Suprapubic skin (tissue), 4 donors: Measurements from ENCODE around the gene SPRYD3. TPM values are rescaled to one million over a fixed set of nuclear protein-coding genes. Genes with fewer than 3 reads are reported as not detected.

Experiments used
- DNase-seq, 2 donors: peaks; one replicate each; pipeline ENCODE4 v3.0.0-alpha.2; 2019; ENCODE audit warnings: low spot score in 2 of 2
- H3K27ac ChIP-seq: fragments of 200-600 bp; sonication (generic); one replicate; pipeline ENCODE4 v1.5.1; 2019
- H3K27me3 ChIP-seq: fragments of 200-600 bp; sonication (generic); one replicate; pipeline ENCODE4 v1.5.1; 2019
- H3K36me3 ChIP-seq: fragments of 200-600 bp; sonication (generic); one replicate; pipeline ENCODE4 v1.5.1; 2019
- H3K4me1 ChIP-seq: fragments of 200-600 bp; sonication (generic); one replicate; pipeline ENCODE4 v1.5.1; 2019
- H3K4me3 ChIP-seq: fragments of 200-600 bp; sonication (generic); one replicate; pipeline ENCODE4 v1.5.1; 2019; ENCODE audit warnings: mild to moderate bottlenecking
- H3K9me3 ChIP-seq: fragments of 200-600 bp; sonication (generic); one replicate; pipeline ENCODE4 v1.5.1; 2019
- EP300 ChIP-seq: sonication (generic); formaldehyde crosslinking; IDR thresholded peaks from one replicate; pipeline ENCODE4 v1.6.1; 2017; ENCODE audit warnings: antibody characterized with exemption
- POLR2A ChIP-seq, 2 donors: fragments of 450-650 bp; IDR thresholded peaks; one replicate each; pipeline ENCODE4 v1.6.1; 2017; ENCODE audit warnings: antibody characterized with exemption in 2 of 2, mild to moderate bottlenecking in 2 of 2, moderate library complexity in 2 of 2
- POLR2AphosphoS5 ChIP-seq, 3 donors: sonication (generic); formaldehyde crosslinking; IDR thresholded peaks; one replicate each; pipeline ENCODE4 v1.6.1; 2017; ENCODE audit warnings: antibody characterized with exemption in 3 of 3
- WGBS: methylation state at CpG from one replicate; pipeline ENCODE4 v1.1.5; 2018; 5-methylcytosine and 5-hydroxymethylcytosine counted together
- total RNA-seq, 4 donors: library from RNA; depleted of rRNA; stranded (reverse); fragments of >200 nt; gene quantifications; one replicate each; pipeline ENCODE4 v1.1.0, GENCODE V29; 2016
- TF ChIP-seq, protein P1 (sequence below), 2 donors: fragments of 200-600 bp in 1 of 2; fragments of 450-650 bp in 1 of 2; sonication (generic) in 1 of 2; IDR thresholded peaks; one replicate each; pipeline ENCODE4 v1.5.1; 2016 to 2019; ENCODE audit warnings: antibody characterized with exemption in 2 of 2, mild to moderate bottlenecking in 1 of 2, moderate library complexity in 1 of 2

Gene SPRYD3
- total RNA-seq, 4 donors from 2014 or later = 26.4 to 44.0 (median 34.4) TPM

DNA sequence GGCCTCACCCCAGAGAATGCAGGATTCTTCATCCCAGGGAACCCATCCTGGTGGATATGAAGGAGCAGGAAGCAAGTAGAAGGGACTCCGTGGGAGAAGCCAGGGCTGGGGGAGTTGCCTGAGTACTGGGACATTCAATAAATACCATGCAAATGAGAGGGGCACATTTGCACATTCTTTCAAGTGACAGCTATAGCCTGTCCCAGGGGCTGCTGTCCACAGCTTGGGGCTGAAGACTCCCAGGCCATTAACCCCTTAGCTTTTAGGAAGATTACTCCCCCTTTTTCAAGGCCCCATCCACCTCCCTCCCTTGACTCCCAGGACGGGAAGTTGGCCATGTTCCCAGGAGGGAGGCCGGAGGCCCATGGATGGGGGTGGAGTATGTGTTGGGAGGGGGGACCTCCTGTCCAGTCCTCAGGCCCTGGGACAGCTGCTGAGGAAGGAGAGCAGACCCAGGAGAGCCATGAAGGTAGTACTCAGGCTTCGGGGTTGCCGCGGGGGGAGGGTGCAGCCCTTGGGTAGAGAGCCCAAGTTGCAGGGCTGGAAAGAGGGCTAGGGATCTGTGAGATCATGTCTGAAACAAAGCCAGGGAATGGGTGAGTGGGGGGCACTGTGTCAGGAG, 30.3 kb downstream of the SPRYD3 start:
- DNase-seq = peak in 1 of 2 donors; percentile 81
- H3K9me3 ChIP-seq = no peaks in the 10 kb centered on the region
- H3K4me3 ChIP-seq = peak overlapping the region; percentile 74
- peak overlapping the region; percentile 99 for H3K27ac ChIP-seq
- WGBS = 12% methylated on average over 6 of the region's 6 CpGs
- no peaks in the 10 kb centered on the region for H3K36me3 ChIP-seq
- H3K27me3 ChIP-seq = no peaks in the 10 kb centered on the region
- H3K4me1 ChIP-seq = peaks cover 83% of the 10 kb centered on the region
- TF ChIP-seq POLR2AphosphoS5 (IDR thresholded peaks at IDR 0.05) = no peak
- TF ChIP-seq POLR2A (IDR thresholded peaks at IDR 0.05) = no peak
- TF ChIP-seq, protein P1, sequence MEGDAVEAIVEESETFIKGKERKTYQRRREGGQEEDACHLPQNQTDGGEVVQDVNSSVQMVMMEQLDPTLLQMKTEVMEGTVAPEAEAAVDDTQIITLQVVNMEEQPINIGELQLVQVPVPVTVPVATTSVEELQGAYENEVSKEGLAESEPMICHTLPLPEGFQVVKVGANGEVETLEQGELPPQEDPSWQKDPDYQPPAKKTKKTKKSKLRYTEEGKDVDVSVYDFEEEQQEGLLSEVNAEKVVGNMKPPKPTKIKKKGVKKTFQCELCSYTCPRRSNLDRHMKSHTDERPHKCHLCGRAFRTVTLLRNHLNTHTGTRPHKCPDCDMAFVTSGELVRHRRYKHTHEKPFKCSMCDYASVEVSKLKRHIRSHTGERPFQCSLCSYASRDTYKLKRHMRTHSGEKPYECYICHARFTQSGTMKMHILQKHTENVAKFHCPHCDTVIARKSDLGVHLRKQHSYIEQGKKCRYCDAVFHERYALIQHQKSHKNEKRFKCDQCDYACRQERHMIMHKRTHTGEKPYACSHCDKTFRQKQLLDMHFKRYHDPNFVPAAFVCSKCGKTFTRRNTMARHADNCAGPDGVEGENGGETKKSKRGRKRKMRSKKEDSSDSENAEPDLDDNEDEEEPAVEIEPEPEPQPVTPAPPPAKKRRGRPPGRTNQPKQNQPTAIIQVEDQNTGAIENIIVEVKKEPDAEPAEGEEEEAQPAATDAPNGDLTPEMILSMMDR (IDR thresholded peaks at IDR 0.05) = no peak
- TF ChIP-seq EP300 = no peak

- Histone ChIP-seq H3K9me3 (no peaks in the 10 kb centered on the region), H3K4me1 (peaks cover 83% of the 10 kb centered on the region), H3K27ac (peak overlapping the region; percentile 99), H3K36me3 (no peaks in the 10 kb centered on the region), H3K27me3 (no peaks in the 10 kb centered on the region), H3K4me3 (peak overlapping the region; percentile 74)
- DNase-seq = no peak
- 29% methylated on average over 9 of the region's 10 CpGs for WGBS
- TF ChIP-seq POLR2AphosphoS5 (IDR thresholded peaks at IDR 0.05) (peak in 1 of 3 donors; percentile 21), POLR2A (IDR thresholded peaks at IDR 0.05) (no peak)
Measured at GRCh38 chr12:53048033-53048779, 31.0 kb downstream of the SPRYD3 start.

DNA sequence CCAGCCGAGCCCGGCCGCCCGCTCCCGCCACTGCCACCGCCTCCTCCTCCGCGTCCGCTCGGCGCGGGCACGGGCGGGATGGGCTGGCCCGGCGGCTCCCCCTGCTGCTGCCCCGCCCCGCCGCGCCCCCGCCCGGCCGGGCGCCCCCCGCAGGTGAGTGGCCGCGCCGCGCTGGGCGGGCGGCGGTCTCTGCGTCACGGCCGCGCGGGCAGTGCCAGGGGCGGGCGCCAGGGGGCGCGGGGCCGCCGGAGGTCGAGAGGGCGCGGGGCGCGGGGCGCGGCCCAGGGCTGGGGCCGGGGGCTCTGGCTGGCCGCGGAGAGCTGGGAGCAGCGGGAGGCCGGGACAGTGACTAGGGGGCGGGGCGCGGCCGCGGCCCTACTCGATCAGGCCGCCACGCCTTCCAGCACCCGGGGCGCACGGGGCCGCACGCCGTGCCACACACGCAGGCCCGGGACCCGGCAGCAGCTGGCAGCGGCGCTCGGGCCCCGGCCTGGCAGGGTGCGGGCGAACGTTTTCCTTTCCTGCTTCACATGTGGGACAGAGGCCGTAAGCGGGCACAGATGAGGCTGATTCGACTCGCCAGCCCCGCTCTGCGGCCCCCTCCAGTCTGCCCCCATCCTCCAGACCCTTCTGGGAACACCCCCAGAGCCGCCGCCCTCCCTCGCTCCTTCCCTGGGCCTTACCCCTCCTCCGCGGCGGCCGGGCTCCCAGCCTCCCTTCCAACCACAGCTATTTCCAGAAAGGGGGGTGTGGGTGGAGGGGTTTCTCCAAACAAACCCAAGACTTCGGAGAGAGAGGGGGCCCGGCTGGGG, 31.8 kb downstream of the SPRYD3 start:
- Histone ChIP-seq H3K27ac (peak overlapping the region; percentile 99), H3K9me3 (no peaks in the 10 kb centered on the region), H3K4me1 (peaks cover 80% of the 10 kb centered on the region), H3K27me3 (no peaks in the 10 kb centered on the region), H3K4me3 (peak overlapping the region; percentile 74), H3K36me3 (peaks cover 4% of the 10 kb centered on the region)
- no peak for TF ChIP-seq EP300
- peak in 1 of 3 donors; percentile 46 for TF ChIP-seq POLR2AphosphoS5 (IDR thresholded peaks at IDR 0.05)
- peak in 1 of 2 donors; percentile 59 for TF ChIP-seq POLR2A (IDR thresholded peaks at IDR 0.05)
- TF ChIP-seq, protein P1 (IDR thresholded peaks at IDR 0.05) = peak; percentile 7
- peak; percentile 90 to 92 for DNase-seq
- 2% methylated on average over 49 of the region's 94 CpGs for WGBS

- DNase-seq = peak; percentile 94 to 95
- H3K9me3 ChIP-seq = no peaks in the 10 kb centered on the region
- no peak for TF ChIP-seq EP300
- TF ChIP-seq POLR2AphosphoS5 (IDR thresholded peaks at IDR 0.05) = peak; percentile 42 to 95 (median 90)
- TF ChIP-seq, protein P1 (IDR thresholded peaks at IDR 0.05) = no peak
- peak; percentile 83 to 98 for TF ChIP-seq POLR2A (IDR thresholded peaks at IDR 0.05)
- H3K36me3 ChIP-seq = peaks cover 4% of the 10 kb centered on the region
- 0% methylated on average over 30 of the region's 44 CpGs for WGBS
- H3K27me3 ChIP-seq = no peaks in the 10 kb centered on the region
- peak overlapping the region; percentile 74 for H3K4me3 ChIP-seq
- H3K4me1 ChIP-seq = peaks cover 74% of the 10 kb centered on the region
- peak overlapping the region; percentile 99 for H3K27ac ChIP-seq
Measured at GRCh38 chr12:53046655-53047220, 32.5 kb downstream of the SPRYD3 start.

GRCh38 chr12:53045696-53046045, 33.5 kb downstream of the SPRYD3 start:
- no peak for DNase-seq
- peak overlapping the region; percentile 99 for H3K27ac ChIP-seq
- H3K4me1 ChIP-seq = peaks cover 67% of the 10 kb centered on the region

More at GRCh38 chr12:53045696-53046045, 33.5 kb downstream of the SPRYD3 start:
- Histone ChIP-seq H3K36me3 (peaks cover 4% of the 10 kb centered on the region), H3K27me3 (no peaks in the 10 kb centered on the region), H3K9me3 (no peaks in the 10 kb centered on the region), H3K4me3 (peak overlapping the region; percentile 74)
- no peak for TF ChIP-seq EP300
- TF ChIP-seq, protein P1 (IDR thresholded peaks at IDR 0.05) = no peak
- no peak for TF ChIP-seq POLR2AphosphoS5 (IDR thresholded peaks at IDR 0.05)
- 42% methylated on average over 5 of the region's 5 CpGs for WGBS
